Epithelial cell of proximal tubule (primary cell): ENCODE results near the gene UGCG. TPM values are rescaled to one million over a fixed set of nuclear protein-coding genes. Genes with fewer than 3 reads are reported as not detected.

ENCODE experiments used
- DNase-seq: peaks from one replicate; pipeline ENCODE4 v3.0.0-alpha.2; 2011; ENCODE audit warnings: low read depth
- H3K4me3 ChIP-seq: 2 replicates; pipeline ENCODE4 v1.5.1; 2011; ENCODE audit warnings: low read depth, mild to moderate bottlenecking, low read length
- CTCF ChIP-seq: conservative IDR thresholded peaks from 2 replicates; pipeline ENCODE4 v1.5.1; 2012; ENCODE audit warnings: low read depth, mild to moderate bottlenecking, low read length
- total RNA-seq: library from RNA; depleted of rRNA; stranded (reverse); fragments of >200 nt; gene quantifications from 2 replicates; pipeline ENCODE4 v1.2.3, GENCODE V29; 2015

Gene UGCG
- total RNA-seq, 1 donor from 2014 or later = 288 TPM

DNA sequence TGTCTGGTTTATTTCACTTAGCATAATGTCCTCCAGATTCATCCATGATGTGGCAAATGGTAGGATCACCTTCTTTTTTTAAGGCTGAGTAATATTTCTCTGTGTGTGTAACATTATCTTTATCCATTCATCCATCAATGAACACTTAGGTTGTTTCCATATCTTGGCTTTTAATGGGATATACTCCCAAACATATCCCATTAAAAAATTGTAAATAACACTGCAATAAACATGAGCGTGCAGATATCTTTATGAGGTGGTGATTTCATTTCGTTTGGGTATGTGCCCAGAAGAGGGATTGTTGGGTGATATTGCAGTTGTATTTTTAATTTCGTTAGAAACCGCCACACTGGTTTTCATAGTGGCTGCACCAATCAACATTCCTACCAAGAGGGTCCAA, 36.2 kb upstream of the UGCG start:
- no peak overlapping the region for H3K4me3 ChIP-seq
- no peak for DNase-seq
- no peak for TF ChIP-seq CTCF

GRCh38 chr9:111863636-111864035, 33.0 kb upstream of the UGCG start:
- no peak for TF ChIP-seq CTCF
- H3K4me3 ChIP-seq = no peak overlapping the region
- DNase-seq = no peak

GRCh38 chr9:111866976-111867375, 29.6 kb upstream of the UGCG start:
- H3K4me3 ChIP-seq = no peak overlapping the region
- TF ChIP-seq CTCF = no peak
- DNase-seq = no peak

GRCh38 chr9:111868475-111868874, 28.1 kb upstream of the UGCG start:
- no peak for TF ChIP-seq CTCF
- DNase-seq = no peak
- H3K4me3 ChIP-seq = no peak overlapping the region

- H3K4me3 ChIP-seq = no peak overlapping the region
- no peak for DNase-seq
- no peak for TF ChIP-seq CTCF
These were observed 25.7 kb upstream of the UGCG start for GRCh38 chr9:111870774-111871498.

DNA sequence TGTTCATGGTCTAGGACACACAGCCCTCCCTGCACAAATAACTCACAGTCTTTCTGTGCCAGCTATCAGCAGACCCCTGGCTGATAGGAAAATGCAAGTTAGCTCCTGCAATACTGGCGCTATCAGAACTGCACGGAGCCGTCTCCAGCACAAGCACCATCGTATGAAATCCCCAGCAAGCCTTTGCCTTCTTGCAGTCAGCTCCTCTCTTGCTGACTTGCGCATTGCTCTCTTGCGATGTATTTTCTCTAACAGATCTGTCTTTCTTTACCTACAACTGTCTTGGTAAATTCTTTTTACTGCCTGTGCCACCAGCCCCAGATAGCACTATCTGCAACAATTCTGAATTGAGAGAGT, 25.1 kb upstream of the UGCG start:
- no peak overlapping the region for H3K4me3 ChIP-seq
- DNase-seq = no peak
- TF ChIP-seq CTCF = no peak

- TF ChIP-seq CTCF = no peak
- no peak for DNase-seq
- no peak overlapping the region for H3K4me3 ChIP-seq
These were observed 23.7 kb upstream of the UGCG start for GRCh38 chr9:111872886-111873285.
